ENCODE data around the gene PPP1R9B. TPM values are rescaled to one million over a fixed set of nuclear protein-coding genes. Genes with fewer than 3 reads are reported as not detected.
A peak's percentile ranks its signal among the peaks of the same experiment; 100 is the strongest.

The PPP1R9B gene
- total and polyA plus RNA-seq, 2 donors, result 26.8 to 47.9 TPM

GRCh38 chr17:50090071-50090470 lies 60.4 kb downstream of the PPP1R9B start:
- DNase-seq (ENCODE audit: low read depth in 6 of 9, low spot score in 9 of 9), result no peak
- Histone ChIP-seq H3K36me3 (ENCODE audit: control insufficient read depth in 2 of 2, insufficient read depth in 2 of 2, low read length in 1 of 2) (no peaks in the 10 kb centered on the region), H3K4me3 (ENCODE audit: low read length in 2 of 2) (no peak overlapping the region), H3K4me1 (ENCODE audit: control insufficient read depth in 2 of 2, insufficient read depth in 2 of 2, low read length in 2 of 2) (no peaks in the 10 kb centered on the region), H3K27me3 (ENCODE audit: control insufficient read depth in 2 of 2, insufficient read depth in 1 of 2, low read length in 1 of 2) (peaks cover 0 to 15% of the 10 kb centered on the region in 2 donors), H3K27ac (ENCODE audit: low read depth in 1 of 2, low read length in 1 of 2) (no peak overlapping the region), H3K9me3 (ENCODE audit: control insufficient read depth in 2 of 2, insufficient read depth in 1 of 2, low read length in 1 of 2) (no peaks in the 10 kb centered on the region)
- WGBS, result 94% methylated on average over 6 of the region's 6 CpGs

GRCh38 chr17:50088952-50089825 lies 61.3 kb downstream of the PPP1R9B start:
- H3K9me3 ChIP-seq (ENCODE audit: control insufficient read depth in 2 of 2, insufficient read depth in 1 of 2, low read length in 1 of 2), result no peaks in the 10 kb centered on the region
- DNase-seq (ENCODE audit: low read depth in 6 of 9, low spot score in 9 of 9), result no peak
- H3K36me3 ChIP-seq (ENCODE audit: control insufficient read depth in 2 of 2, insufficient read depth in 2 of 2, low read length in 1 of 2), result no peaks in the 10 kb centered on the region
- no peak overlapping the region for H3K4me3 ChIP-seq (ENCODE audit: low read length in 2 of 2)
- 93% methylated on average over 25 of the region's 25 CpGs for WGBS
- H3K27me3 ChIP-seq (ENCODE audit: control insufficient read depth in 2 of 2, insufficient read depth in 1 of 2, low read length in 1 of 2), result peaks cover 0 to 15% of the 10 kb centered on the region in 2 donors
- no peaks in the 10 kb centered on the region for H3K4me1 ChIP-seq (ENCODE audit: control insufficient read depth in 2 of 2, insufficient read depth in 2 of 2, low read length in 2 of 2)
- no peak overlapping the region for H3K27ac ChIP-seq (ENCODE audit: low read depth in 1 of 2, low read length in 1 of 2)

GRCh38 chr17:50087912-50088405 lies 62.5 kb downstream of the PPP1R9B start:
- DNase-seq (ENCODE audit: low read depth in 6 of 9, low spot score in 9 of 9), result peak in 1 of 9 donors; percentile 16
- 94% methylated on average over 19 of the region's 19 CpGs for WGBS
- no peaks in the 10 kb centered on the region for H3K36me3 ChIP-seq (ENCODE audit: control insufficient read depth in 2 of 2, insufficient read depth in 2 of 2, low read length in 1 of 2)
- no peaks in the 10 kb centered on the region for H3K4me1 ChIP-seq (ENCODE audit: control insufficient read depth in 2 of 2, insufficient read depth in 2 of 2, low read length in 2 of 2)
- peaks cover 0 to 15% of the 10 kb centered on the region in 2 donors for H3K27me3 ChIP-seq (ENCODE audit: control insufficient read depth in 2 of 2, insufficient read depth in 1 of 2, low read length in 1 of 2)
- no peak overlapping the region for H3K4me3 ChIP-seq (ENCODE audit: low read length in 2 of 2)
- H3K9me3 ChIP-seq (ENCODE audit: control insufficient read depth in 2 of 2, insufficient read depth in 1 of 2, low read length in 1 of 2), result no peaks in the 10 kb centered on the region
- H3K27ac ChIP-seq (ENCODE audit: low read depth in 1 of 2, low read length in 1 of 2), result no peak overlapping the region

- 63% methylated on average over 10 of the region's 10 CpGs for WGBS
- Histone ChIP-seq H3K27me3 (ENCODE audit: control insufficient read depth in 2 of 2, insufficient read depth in 1 of 2, low read length in 1 of 2) (peaks cover 0 to 15% of the 10 kb centered on the region in 2 donors), H3K4me3 (ENCODE audit: low read length in 2 of 2) (no peak overlapping the region), H3K36me3 (ENCODE audit: control insufficient read depth in 2 of 2, insufficient read depth in 2 of 2, low read length in 1 of 2) (no peaks in the 10 kb centered on the region), H3K27ac (ENCODE audit: low read depth in 1 of 2, low read length in 1 of 2) (no peak overlapping the region), H3K9me3 (ENCODE audit: control insufficient read depth in 2 of 2, insufficient read depth in 1 of 2, low read length in 1 of 2) (no peaks in the 10 kb centered on the region), H3K4me1 (ENCODE audit: control insufficient read depth in 2 of 2, insufficient read depth in 2 of 2, low read length in 2 of 2) (no peaks in the 10 kb centered on the region)
- DNase-seq (ENCODE audit: low read depth in 6 of 9, low spot score in 9 of 9), result peak in 6 of 9 donors; percentile 33 to 82 (median 72)
Observed at GRCh38 chr17:50087246-50087911, 63.1 kb downstream of the PPP1R9B start.

Other genes with a start within 250 kb of the PPP1R9B start
- 0.09 TPM for gene DLX4, start 181.5 kb downstream of the PPP1R9B start, total RNA-seq
- 0.46 TPM for gene DLX4, start 181.5 kb downstream of the PPP1R9B start, polyA plus RNA-seq
- gene DLX3, start 155.5 kb downstream of the PPP1R9B start, total RNA-seq, result 0.09 TPM
- gene DLX3, start 155.5 kb downstream of the PPP1R9B start, polyA plus RNA-seq, result 1.1 TPM
- gene ITGA3, start 94.6 kb downstream of the PPP1R9B start, total RNA-seq, result 9.1 TPM
- 27.7 TPM for gene ITGA3, start 94.6 kb downstream of the PPP1R9B start, polyA plus RNA-seq
- gene PDK2, start 55.3 kb downstream of the PPP1R9B start, total RNA-seq, result 10.7 TPM
- 14.5 TPM for gene PDK2, start 55.3 kb downstream of the PPP1R9B start, polyA plus RNA-seq
- 0.42 TPM for gene SAMD14, start 20.5 kb downstream of the PPP1R9B start, total RNA-seq
- 0.62 TPM for gene SAMD14, start 20.5 kb downstream of the PPP1R9B start, polyA plus RNA-seq
- gene SGCA, start 15.3 kb upstream of the PPP1R9B start, total RNA-seq, result 1.7 TPM
- gene SGCA, start 15.3 kb upstream of the PPP1R9B start, polyA plus RNA-seq, result 5.4 TPM
- gene COL1A1, start 51.0 kb upstream of the PPP1R9B start, total RNA-seq, result 29.5 TPM
- 14.4 TPM for gene COL1A1, start 51.0 kb upstream of the PPP1R9B start, polyA plus RNA-seq
- gene TMEM92, start 123.8 kb upstream of the PPP1R9B start, total RNA-seq, result 0.09 TPM
- gene TMEM92, start 123.8 kb upstream of the PPP1R9B start, polyA plus RNA-seq, result 0.09 TPM
- gene XYLT2, start 195.4 kb upstream of the PPP1R9B start, total RNA-seq, result 16.2 TPM
- 19.5 TPM for gene XYLT2, start 195.4 kb upstream of the PPP1R9B start, polyA plus RNA-seq
- gene MRPL27, start 222.5 kb upstream of the PPP1R9B start, total RNA-seq, result 69.2 TPM
- 85.9 TPM for gene MRPL27, start 222.5 kb upstream of the PPP1R9B start, polyA plus RNA-seq
- gene EME1, start 222.6 kb upstream of the PPP1R9B start, total RNA-seq, result 7.7 TPM
- gene EME1, start 222.6 kb upstream of the PPP1R9B start, polyA plus RNA-seq, result 1.4 TPM
- gene LRRC59, start 246.8 kb upstream of the PPP1R9B start, total RNA-seq, result 38.7 TPM
- gene LRRC59, start 246.8 kb upstream of the PPP1R9B start, polyA plus RNA-seq, result 27.8 TPM